GM12878 (cell line): ENCODE results near the gene TFDP1. TPM values are rescaled to one million over a fixed set of nuclear protein-coding genes. Genes with fewer than 3 reads are reported as not detected.

Experiments used
- ATAC-seq: fragments of 200-7000 bp; cut with Tn5 transposase; 3 replicates; pipeline ENCODE4 v1.9.1; 2020; ENCODE audit warnings: mild to moderate bottlenecking, moderate library complexity
- BruUV-seq: library from RNA; stranded (reverse); fragments of 400-500 nt; replicated peaks from 2 replicates; lab custom pipeline; 2021; lab: Mats Ljungman, UMichigan
- CTCF ChIA-PET: fragments of 300-600 bp; sonication (Branson Sonifier 250); formaldehyde crosslinking; extraction: SDS; loops from one replicate; lab custom pipeline; 2021; ENCODE audit warnings: inconsistent platforms; lab: Yijun Ruan, JAX
- POLR2A ChIA-PET: fragments of 350-600 bp; formaldehyde crosslinking; extraction: SDS; loops from one replicate; lab custom pipeline; 2021; ENCODE audit warnings: inconsistent platforms; lab: Charles Lee
- RAD21 ChIA-PET: fragments of 300-600 bp; sonication (Branson Sonifier 250); formaldehyde crosslinking; loops from one replicate; lab custom pipeline; 2023; ENCODE audit warnings: antibody characterized with exemption; ENCODE audit not compliant: unreplicated experiment; lab: Charles Lee
- SMC1A ChIA-PET: fragments of 300-600 bp; sonication (Branson Sonifier 250); formaldehyde crosslinking; loops from one replicate; lab custom pipeline; 2023; ENCODE audit not compliant: unreplicated experiment, uncharacterized antibody; lab: Charles Lee
- DNase-seq: peaks from one replicate; pipeline ENCODE4 v3.0.0-alpha.2; 2011; ENCODE audit warnings: low read depth, low spot score
- FAIRE-seq: peaks from 3 replicates; lab custom pipeline; 2011; peaks lifted over from hg19 to GRCh38; lab: Jason Lieb, UNC
- H2AFZ ChIP-seq: 2 replicates; pipeline ENCODE4 v1.6.0; 2011; ENCODE audit warnings: low read depth, low read length, control low read depth; ENCODE audit not compliant: control insufficient read depth
- H3K27ac ChIP-seq: 2 replicates; pipeline ENCODE4 v1.5.1; 2011; ENCODE audit warnings: control low read depth; ENCODE audit not compliant: control insufficient read depth, insufficient read depth
- H3K27me3 ChIP-seq, 2 experiments: replicated peaks in 1 of 2; 2 replicates each; pipeline versions ENCODE4 v1.6.0 to v1.6.1; 2011; ENCODE audit warnings: low read length in 1 of 2; ENCODE audit not compliant: control insufficient read depth in 2 of 2, insufficient read depth in 2 of 2
- H3K36me3 ChIP-seq, 2 experiments: 2 replicates each; pipeline ENCODE4 v1.5.1; 2011; ENCODE audit warnings: low read length in 1 of 2; ENCODE audit not compliant: control insufficient read depth in 2 of 2, insufficient read depth in 2 of 2
- H3K4me1 ChIP-seq: 2 replicates; pipeline ENCODE4 v1.6.1; 2011; ENCODE audit warnings: mild to moderate bottlenecking, low read length, moderate library complexity, mixed read lengths; ENCODE audit not compliant: control insufficient read depth, insufficient read depth
- H3K4me2 ChIP-seq: 2 replicates; pipeline ENCODE4 v1.6.0; 2011; ENCODE audit warnings: control low read depth; ENCODE audit not compliant: control insufficient read depth, insufficient read depth
- H3K4me3 ChIP-seq: fragments of 200-600 bp; sonication (generic); 2 replicates; pipeline ENCODE4 v1.5.1; 2016
- H3K79me2 ChIP-seq: 2 replicates; pipeline ENCODE4 v1.6.0; 2011; ENCODE audit warnings: low read length; ENCODE audit not compliant: control insufficient read depth, insufficient read depth
- H3K9ac ChIP-seq: 2 replicates; pipeline ENCODE4 v1.8.0; 2011; ENCODE audit warnings: low read length, control low read depth, mixed read lengths; ENCODE audit not compliant: control insufficient read depth, insufficient read depth
- H3K9me3 ChIP-seq: replicated peaks from 3 replicates; pipeline ENCODE4 v1.5.1; 2011; ENCODE audit warnings: mild to moderate bottlenecking, low read length; ENCODE audit not compliant: control insufficient read depth, insufficient read depth
- H4K20me1 ChIP-seq: 2 replicates; pipeline ENCODE4 v1.6.0; 2011; ENCODE audit not compliant: control insufficient read depth, insufficient read depth
- CBFB ChIP-seq: IDR thresholded peaks from 2 replicates; pipeline ENCODE4 v1.6.1; 2016; ENCODE audit warnings: antibody characterized with exemption, low read depth
- CBX3 ChIP-seq: fragments of 200-600 bp; sonication (generic); IDR thresholded peaks from 2 replicates; pipeline ENCODE4 v1.6.1; 2016; ENCODE audit warnings: low read depth, borderline replicate concordance
- CREM ChIP-seq: IDR thresholded peaks from 2 replicates; pipeline ENCODE4 v1.6.1; 2014; ENCODE audit warnings: antibody characterized with exemption, low read depth
- MTA3 ChIP-seq: IDR thresholded peaks from 2 replicates; pipeline ENCODE4 v1.6.1; 2012; ENCODE audit warnings: low read length, inconsistent platforms, borderline replicate concordance
- MYC ChIP-seq: IDR thresholded peaks from 2 replicates; pipeline ENCODE4 v1.6.1; 2011; ENCODE audit warnings: mild to moderate bottlenecking, low read length, moderate library complexity, inconsistent platforms; ENCODE audit not compliant: insufficient read depth, insufficient replicate concordance, insufficient read length, severe bottlenecking
- NRF1 ChIP-seq: conservative IDR thresholded peaks from 2 replicates; pipeline ENCODE4 v1.6.1; 2011; ENCODE audit warnings: mild to moderate bottlenecking, low read depth, low read length, improper control_type of control experiment
- RBBP5 ChIP-seq: fragments of 200-600 bp; sonication (generic); conservative IDR thresholded peaks from 2 replicates; pipeline ENCODE4 v1.6.1; 2016
- SIN3A ChIP-seq: IDR thresholded peaks from 2 replicates; pipeline ENCODE4 v1.6.1; 2012; ENCODE audit warnings: low read depth, low read length, improper control_type of control experiment
- STAT1 ChIP-seq: fragments of 450-650 bp; conservative IDR thresholded peaks from 2 replicates; pipeline ENCODE4 v1.6.1; 2014; ENCODE audit warnings: antibody characterized with exemption, mild to moderate bottlenecking
- TCF3 ChIP-seq: IDR thresholded peaks from 2 replicates; pipeline ENCODE4 v1.6.1; 2012; ENCODE audit warnings: low read depth, mild to moderate bottlenecking, low read length, borderline replicate concordance; ENCODE audit not compliant: insufficient read depth
- ZZZ3 ChIP-seq: IDR thresholded peaks from 2 replicates; pipeline ENCODE4 v1.6.1; 2011; ENCODE audit warnings: low read depth; ENCODE audit not compliant: control insufficient read depth, insufficient read length
- WGBS: methylation state at CpG from one replicate; pipeline ENCODE4 v1.1.6; 2016; ENCODE audit warnings: low lambda C conversion rate; ENCODE audit not compliant: insufficient replicate concordance, insufficient coverage; ENCODE audit errors: missing lambda C conversion rate; 5-methylcytosine and 5-hydroxymethylcytosine counted together
- in situ Hi-C: fragments of 300-500 bp; cut with MboI; formaldehyde crosslinking; loops from 9 replicates; pipeline ENCODE4 v1.14.3; 2018; ENCODE audit warnings: mixed read lengths
- intact Hi-C: fragments of 100-400 bp; cut with micrococcal nuclease; formaldehyde crosslinking; loops from one replicate; pipeline ENCODE4 v1.14.2; 2022; ENCODE audit not compliant: unreplicated experiment
- polyA plus RNA-seq, 11 experiments: library from polyadenylated mRNA; depleted of rRNA in 4 of 11; unstranded in 6 of 11; stranded (reverse) in 5 of 11; fragments of >200 nt; fragmentation: Nextera tagmentation in 4 of 11; fragmentation: Illumina TruSeq in 1 of 11; extraction: Ambion mirVana in 4 of 11; extraction: Trizol in 1 of 11; gene quantifications; 1 replicate in 1 of 11; 2 replicates in 10 of 11; pipeline versions ENCODE4 v1.2.1 to v1.2.3, GENCODE V29; 2011 to 2016; ENCODE audit warnings: inconsistent platforms in 2 of 11, missing spikeins in 2 of 11, low read depth in 1 of 11
- total RNA-seq, 4 experiments: library from RNA; depleted of rRNA in 3 of 4; stranded (reverse); fragments of >200 nt in 3 of 4; fragmentation: Illumina TruSeq in 1 of 4; extraction: Trizol in 1 of 4; gene quantifications; 2 replicates each; pipeline versions ENCODE4 v1.2.1 to v1.2.3, GENCODE V29; 2013 to 2021
- TF ChIP-seq, protein P1 (sequence below): IDR thresholded peaks from 2 replicates; pipeline ENCODE4 v1.6.1; 2012; ENCODE audit warnings: mild to moderate bottlenecking, low read depth, low read length
- TF ChIP-seq, protein P2 (sequence below): fragments of 450-650 bp; IDR thresholded peaks from 2 replicates; pipeline ENCODE4 v1.6.1; 2017; ENCODE audit warnings: mild to moderate bottlenecking, moderate library complexity
- TF ChIP-seq, protein P3 (sequence below): IDR thresholded peaks from 2 replicates; pipeline ENCODE4 v1.6.1; 2011; ENCODE audit warnings: borderline replicate concordance, low read depth, mild to moderate bottlenecking, moderate library complexity, low read length; ENCODE audit not compliant: insufficient read depth, poor library complexity, severe bottlenecking

Gene TFDP1
- total and polyA plus RNA-seq, 10 of the 15 experiments (the other 5 are each of a cell fraction or from before 2014, with no cell fraction given), result 37.7 to 254 (median 119) TPM

DNA sequence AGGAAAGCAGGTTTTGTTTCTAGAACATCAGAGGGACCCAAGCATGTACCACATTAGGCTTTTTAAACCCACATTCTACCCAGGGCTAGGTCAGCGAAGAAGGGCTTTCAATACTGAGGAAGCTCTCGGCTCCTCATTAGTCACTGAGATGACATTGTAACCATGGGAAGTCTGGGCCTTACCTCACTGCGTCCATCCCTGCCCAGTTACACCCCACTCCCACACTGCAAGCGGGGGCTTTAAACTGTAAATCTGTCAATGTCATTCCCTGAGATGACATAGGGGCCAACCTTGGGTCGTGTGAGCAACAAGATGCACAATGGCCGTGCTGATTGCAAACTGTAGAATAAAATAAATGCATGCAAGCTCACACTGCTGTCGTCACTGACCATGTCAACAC lies 21.7 kb upstream of the TFDP1 start:
- Histone ChIP-seq H3K4me3 (no peak overlapping the region), H3K4me2 (no peak overlapping the region), H3K36me3 (no peaks in the 10 kb centered on the region), H3K79me2 (no peaks in the 10 kb centered on the region), H3K9me3 (no peaks in the 10 kb centered on the region), H3K9ac (no peak overlapping the region), H3K4me1 (no peaks in the 10 kb centered on the region), H4K20me1 (no peaks in the 10 kb centered on the region; the same call in 1 of the 2 replicates), H2AFZ (no peak overlapping the region), H3K27ac (no peak overlapping the region), H3K27me3 (no peaks in the 10 kb centered on the region)
- ChIA-PET POLR2A (no interaction called here), RAD21 (interaction anchor here (0.6 to 1.2 kb wide), 4 partner anchors 70 to 620 kb away, joined by 4 to 5 read pairs (median 4); partner anchors contain the start of gene DCUN1D2), SMC1A (interaction anchor here (1.2 to 1.3 kb wide), 2 partner anchors 14 to 74 kb away, joined by 3 to 4 read pairs; no protein-coding TSS in a partner anchor), CTCF (interaction anchor here (0.7 to 2.3 kb wide), 12 partner anchors 9 to 620 kb away, joined by 3 to 20 read pairs (median 4); partner anchors contain the start of gene DCUN1D2)
- no peak for FAIRE-seq
- 27% methylated on average over 7 of the region's 7 CpGs for WGBS
- intact Hi-C loops, result loop anchor here (1.0 to 2.0 kb wide), 2 partner anchors 105 to 620 kb away; no protein-coding TSS in a partner anchor
- ATAC-seq, result no peak
- BruUV-seq, result no TSS peak
- in situ Hi-C loops, result no loop called here
- no peak for DNase-seq
- TF ChIP-seq SIN3A, result no peak
- no peak for TF ChIP-seq CREM
- TF ChIP-seq, protein P1, sequence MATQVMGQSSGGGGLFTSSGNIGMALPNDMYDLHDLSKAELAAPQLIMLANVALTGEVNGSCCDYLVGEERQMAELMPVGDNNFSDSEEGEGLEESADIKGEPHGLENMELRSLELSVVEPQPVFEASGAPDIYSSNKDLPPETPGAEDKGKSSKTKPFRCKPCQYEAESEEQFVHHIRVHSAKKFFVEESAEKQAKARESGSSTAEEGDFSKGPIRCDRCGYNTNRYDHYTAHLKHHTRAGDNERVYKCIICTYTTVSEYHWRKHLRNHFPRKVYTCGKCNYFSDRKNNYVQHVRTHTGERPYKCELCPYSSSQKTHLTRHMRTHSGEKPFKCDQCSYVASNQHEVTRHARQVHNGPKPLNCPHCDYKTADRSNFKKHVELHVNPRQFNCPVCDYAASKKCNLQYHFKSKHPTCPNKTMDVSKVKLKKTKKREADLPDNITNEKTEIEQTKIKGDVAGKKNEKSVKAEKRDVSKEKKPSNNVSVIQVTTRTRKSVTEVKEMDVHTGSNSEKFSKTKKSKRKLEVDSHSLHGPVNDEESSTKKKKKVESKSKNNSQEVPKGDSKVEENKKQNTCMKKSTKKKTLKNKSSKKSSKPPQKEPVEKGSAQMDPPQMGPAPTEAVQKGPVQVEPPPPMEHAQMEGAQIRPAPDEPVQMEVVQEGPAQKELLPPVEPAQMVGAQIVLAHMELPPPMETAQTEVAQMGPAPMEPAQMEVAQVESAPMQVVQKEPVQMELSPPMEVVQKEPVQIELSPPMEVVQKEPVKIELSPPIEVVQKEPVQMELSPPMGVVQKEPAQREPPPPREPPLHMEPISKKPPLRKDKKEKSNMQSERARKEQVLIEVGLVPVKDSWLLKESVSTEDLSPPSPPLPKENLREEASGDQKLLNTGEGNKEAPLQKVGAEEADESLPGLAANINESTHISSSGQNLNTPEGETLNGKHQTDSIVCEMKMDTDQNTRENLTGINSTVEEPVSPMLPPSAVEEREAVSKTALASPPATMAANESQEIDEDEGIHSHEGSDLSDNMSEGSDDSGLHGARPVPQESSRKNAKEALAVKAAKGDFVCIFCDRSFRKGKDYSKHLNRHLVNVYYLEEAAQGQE, result no peak
- TF ChIP-seq RBBP5, result no peak
- no peak for TF ChIP-seq CBX3
- no peak for TF ChIP-seq ZZZ3
- TF ChIP-seq STAT1, result no peak
- TF ChIP-seq, protein P2, sequence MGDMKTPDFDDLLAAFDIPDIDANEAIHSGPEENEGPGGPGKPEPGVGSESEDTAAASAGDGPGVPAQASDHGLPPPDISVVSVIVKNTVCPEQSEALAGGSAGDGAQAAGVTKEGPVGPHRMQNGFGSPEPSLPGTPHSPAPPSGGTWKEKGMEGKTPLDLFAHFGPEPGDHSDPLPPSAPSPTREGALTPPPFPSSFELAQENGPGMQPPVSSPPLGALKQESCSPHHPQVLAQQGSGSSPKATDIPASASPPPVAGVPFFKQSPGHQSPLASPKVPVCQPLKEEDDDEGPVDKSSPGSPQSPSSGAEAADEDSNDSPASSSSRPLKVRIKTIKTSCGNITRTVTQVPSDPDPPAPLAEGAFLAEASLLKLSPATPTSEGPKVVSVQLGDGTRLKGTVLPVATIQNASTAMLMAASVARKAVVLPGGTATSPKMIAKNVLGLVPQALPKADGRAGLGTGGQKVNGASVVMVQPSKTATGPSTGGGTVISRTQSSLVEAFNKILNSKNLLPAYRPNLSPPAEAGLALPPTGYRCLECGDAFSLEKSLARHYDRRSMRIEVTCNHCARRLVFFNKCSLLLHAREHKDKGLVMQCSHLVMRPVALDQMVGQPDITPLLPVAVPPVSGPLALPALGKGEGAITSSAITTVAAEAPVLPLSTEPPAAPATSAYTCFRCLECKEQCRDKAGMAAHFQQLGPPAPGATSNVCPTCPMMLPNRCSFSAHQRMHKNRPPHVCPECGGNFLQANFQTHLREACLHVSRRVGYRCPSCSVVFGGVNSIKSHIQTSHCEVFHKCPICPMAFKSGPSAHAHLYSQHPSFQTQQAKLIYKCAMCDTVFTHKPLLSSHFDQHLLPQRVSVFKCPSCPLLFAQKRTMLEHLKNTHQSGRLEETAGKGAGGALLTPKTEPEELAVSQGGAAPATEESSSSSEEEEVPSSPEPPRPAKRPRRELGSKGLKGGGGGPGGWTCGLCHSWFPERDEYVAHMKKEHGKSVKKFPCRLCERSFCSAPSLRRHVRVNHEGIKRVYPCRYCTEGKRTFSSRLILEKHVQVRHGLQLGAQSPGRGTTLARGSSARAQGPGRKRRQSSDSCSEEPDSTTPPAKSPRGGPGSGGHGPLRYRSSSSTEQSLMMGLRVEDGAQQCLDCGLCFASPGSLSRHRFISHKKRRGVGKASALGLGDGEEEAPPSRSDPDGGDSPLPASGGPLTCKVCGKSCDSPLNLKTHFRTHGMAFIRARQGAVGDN, result no peak
- no peak for TF ChIP-seq NRF1
- TF ChIP-seq CBFB, result no peak
- TF ChIP-seq MYC, result no peak
- no peak for TF ChIP-seq MTA3
- TF ChIP-seq, protein P3, sequence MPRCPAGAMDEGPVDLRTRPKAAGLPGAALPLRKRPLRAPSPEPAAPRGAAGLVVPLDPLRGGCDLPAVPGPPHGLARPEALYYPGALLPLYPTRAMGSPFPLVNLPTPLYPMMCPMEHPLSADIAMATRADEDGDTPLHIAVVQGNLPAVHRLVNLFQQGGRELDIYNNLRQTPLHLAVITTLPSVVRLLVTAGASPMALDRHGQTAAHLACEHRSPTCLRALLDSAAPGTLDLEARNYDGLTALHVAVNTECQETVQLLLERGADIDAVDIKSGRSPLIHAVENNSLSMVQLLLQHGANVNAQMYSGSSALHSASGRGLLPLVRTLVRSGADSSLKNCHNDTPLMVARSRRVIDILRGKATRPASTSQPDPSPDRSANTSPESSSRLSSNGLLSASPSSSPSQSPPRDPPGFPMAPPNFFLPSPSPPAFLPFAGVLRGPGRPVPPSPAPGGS, result no peak
- TF ChIP-seq TCF3, result no peak
